Mammary epithelial cell (primary cell): ENCODE measurements around the gene FAM149A.

Experiments used
- EZH2 ChIP-seq: IDR thresholded peaks from 2 replicates; pipeline ENCODE4 v1.6.1; 2012; ENCODE audit warnings: low read length, inconsistent platforms, borderline replicate concordance
- TF ChIP-seq, protein P1 (sequence below), 2 donors: IDR thresholded peaks in 1 of 2; conservative IDR thresholded peaks in 1 of 2; 2 replicates each; pipeline ENCODE4 v1.5.1; 2011 to 2012; ENCODE audit warnings: inconsistent platforms in 2 of 2, low read length in 2 of 2, mild to moderate bottlenecking in 2 of 2, control low read depth in 1 of 2, low read depth in 1 of 2; ENCODE audit not compliant: insufficient read depth in 1 of 2; ENCODE audit errors: extremely low read depth in 1 of 2

- TF ChIP-seq EZH2 = no peak
- TF ChIP-seq, protein P1, sequence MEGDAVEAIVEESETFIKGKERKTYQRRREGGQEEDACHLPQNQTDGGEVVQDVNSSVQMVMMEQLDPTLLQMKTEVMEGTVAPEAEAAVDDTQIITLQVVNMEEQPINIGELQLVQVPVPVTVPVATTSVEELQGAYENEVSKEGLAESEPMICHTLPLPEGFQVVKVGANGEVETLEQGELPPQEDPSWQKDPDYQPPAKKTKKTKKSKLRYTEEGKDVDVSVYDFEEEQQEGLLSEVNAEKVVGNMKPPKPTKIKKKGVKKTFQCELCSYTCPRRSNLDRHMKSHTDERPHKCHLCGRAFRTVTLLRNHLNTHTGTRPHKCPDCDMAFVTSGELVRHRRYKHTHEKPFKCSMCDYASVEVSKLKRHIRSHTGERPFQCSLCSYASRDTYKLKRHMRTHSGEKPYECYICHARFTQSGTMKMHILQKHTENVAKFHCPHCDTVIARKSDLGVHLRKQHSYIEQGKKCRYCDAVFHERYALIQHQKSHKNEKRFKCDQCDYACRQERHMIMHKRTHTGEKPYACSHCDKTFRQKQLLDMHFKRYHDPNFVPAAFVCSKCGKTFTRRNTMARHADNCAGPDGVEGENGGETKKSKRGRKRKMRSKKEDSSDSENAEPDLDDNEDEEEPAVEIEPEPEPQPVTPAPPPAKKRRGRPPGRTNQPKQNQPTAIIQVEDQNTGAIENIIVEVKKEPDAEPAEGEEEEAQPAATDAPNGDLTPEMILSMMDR (conservative IDR thresholded peaks at IDR 0.05 in 1 of 2, IDR thresholded peaks at IDR 0.05 in 1 of 2; ENCODE audit: extremely low read depth in 1 of 2, insufficient read depth in 1 of 2, low read depth in 1 of 2, low read length in 2 of 2) = no peak
Measured at GRCh38 chr4:186096681-186097165, 7.8 kb upstream of the FAM149A start.
